ENCODE results near the gene LIPA.

- no peak for TF ChIP-seq EZH2 (IDR thresholded peaks at IDR 0.05; ENCODE audit: borderline replicate concordance, low read depth, low read length, severe bottlenecking)
- no peak for TF ChIP-seq CTCF (IDR thresholded peaks at IDR 0.05; ENCODE audit: borderline replicate concordance, extremely low read depth, low read length, poor library complexity, severe bottlenecking)
Observed at GRCh38 chr10:89242840-89243568, 8.6 kb downstream of the LIPA start.

Measured in DND-41 (cell line).